Astrocyte (in vitro differentiated cells and primary cell): ENCODE data around the gene WNT7B. TPM values are rescaled to one million over a fixed set of nuclear protein-coding genes. Genes with fewer than 3 reads are reported as not detected.
A peak's percentile ranks its signal among the peaks of the same experiment; 100 is the strongest.

ENCODE experiments used
- DNase-seq: peaks from one replicate; pipeline ENCODE4 v3.0.0-alpha.2; 2010; ENCODE audit warnings: low read depth
- FAIRE-seq: peaks from 2 replicates; lab custom pipeline; 2011; peaks lifted over from hg19 to GRCh38; lab: Jason Lieb, UNC
- H2AFZ ChIP-seq: 2 replicates; pipeline ENCODE4 v1.6.0; 2012; ENCODE audit warnings: low read depth, low read length, inconsistent platforms
- H3K27ac ChIP-seq: 2 replicates; pipeline ENCODE4 v1.5.1; 2011; ENCODE audit warnings: low read depth, low read length, inconsistent platforms
- H3K27me3 ChIP-seq: 2 replicates; pipeline ENCODE4 v1.6.0; 2011; ENCODE audit warnings: low read length, inconsistent platforms; ENCODE audit not compliant: insufficient read depth
- H3K36me3 ChIP-seq: 2 replicates; pipeline ENCODE4 v1.5.1; 2011; ENCODE audit warnings: low read length, inconsistent platforms; ENCODE audit not compliant: insufficient read depth
- H3K4me1 ChIP-seq: 2 replicates; pipeline ENCODE4 v1.5.1; 2011; ENCODE audit warnings: low read length, inconsistent platforms; ENCODE audit not compliant: insufficient read depth
- H3K4me2 ChIP-seq: 2 replicates; pipeline ENCODE4 v1.6.0; 2012; ENCODE audit warnings: low read length, inconsistent platforms
- H3K4me3 ChIP-seq: 2 replicates; pipeline ENCODE4 v1.5.1; 2011; ENCODE audit warnings: low read depth, mild to moderate bottlenecking, low read length, inconsistent platforms; ENCODE audit not compliant: insufficient read depth
- H3K79me2 ChIP-seq: 2 replicates; pipeline ENCODE4 v1.6.0; 2012; ENCODE audit warnings: mild to moderate bottlenecking, low read length, inconsistent platforms; ENCODE audit not compliant: insufficient read depth
- H3K9ac ChIP-seq: 2 replicates; pipeline ENCODE4 v1.6.0; 2012; ENCODE audit warnings: mild to moderate bottlenecking, low read length, inconsistent platforms
- H3K9me3 ChIP-seq: 2 replicates; pipeline ENCODE4 v1.5.1; 2012; ENCODE audit warnings: low read depth, mild to moderate bottlenecking, low read length, inconsistent platforms; ENCODE audit not compliant: insufficient read depth
- H4K20me1 ChIP-seq: 2 replicates; pipeline ENCODE4 v1.6.0; 2012; ENCODE audit warnings: low read length, inconsistent platforms; ENCODE audit not compliant: insufficient read depth
- H3K27ac Mint-ChIP-seq: one replicate; pipeline ENCODE4 v1.8.0; 2021; ENCODE audit warnings: mild to moderate bottlenecking, mixed read lengths; ENCODE audit not compliant: unreplicated experiment
- H3K27me3 Mint-ChIP-seq: one replicate; pipeline ENCODE4 v1.8.0; 2021; ENCODE audit warnings: low read depth, mixed read lengths; ENCODE audit not compliant: unreplicated experiment
- H3K36me3 Mint-ChIP-seq: one replicate; pipeline ENCODE4 v1.8.0; 2021; ENCODE audit warnings: low read depth, mixed read lengths; ENCODE audit not compliant: unreplicated experiment
- H3K4me1 Mint-ChIP-seq: one replicate; pipeline ENCODE4 v1.8.0; 2021; ENCODE audit warnings: low read depth, mixed read lengths; ENCODE audit not compliant: unreplicated experiment
- H3K4me3 Mint-ChIP-seq: one replicate; pipeline ENCODE4 v1.8.0; 2021; ENCODE audit warnings: mild to moderate bottlenecking, moderate library complexity, mixed read lengths; ENCODE audit not compliant: unreplicated experiment
- H3K9me3 Mint-ChIP-seq: one replicate; pipeline ENCODE4 v1.8.0; 2021; ENCODE audit warnings: mild to moderate bottlenecking, mixed read lengths; ENCODE audit not compliant: unreplicated experiment
- EZH2 ChIP-seq: IDR thresholded peaks from 2 replicates; pipeline ENCODE4 v1.6.1; 2012; ENCODE audit warnings: mild to moderate bottlenecking, low read length, inconsistent platforms; ENCODE audit not compliant: insufficient read depth
- total RNA-seq: library from RNA; stranded (reverse); gene quantifications from 2 replicates; pipeline ENCODE4 v1.2.1, GENCODE V29; 2021
- TF ChIP-seq, protein P1 (sequence below): IDR thresholded peaks from 2 replicates; pipeline ENCODE4 v1.5.1; 2011; ENCODE audit warnings: low read depth, mild to moderate bottlenecking, inconsistent platforms, low read length, moderate library complexity; ENCODE audit not compliant: insufficient read depth

WNT7B gene
- total RNA-seq, 1 donor from 2014 or later: 1.7 TPM

GRCh38 chr22:45998638-45999378 lies 21.8 kb upstream of the WNT7B start:
- DNase-seq: no peak
- Mint-ChIP-seq H3K9me3 (no peaks in the 10 kb centered on the region), H3K27ac (no peak overlapping the region), H3K27me3 (peaks cover 20% of the 10 kb centered on the region), H3K4me3 (no peak overlapping the region), H3K36me3 (no peaks in the 10 kb centered on the region), H3K4me1 (no peaks in the 10 kb centered on the region)
- H4K20me1 ChIP-seq: no peaks in the 10 kb centered on the region
- H2AFZ ChIP-seq: no peak overlapping the region
- no peak overlapping the region for H3K4me3 ChIP-seq
- no peaks in the 10 kb centered on the region for H3K27me3 ChIP-seq
- H3K4me2 ChIP-seq: no peak overlapping the region
- FAIRE-seq: no peak
- H3K9ac ChIP-seq: no peak overlapping the region
- no peak for TF ChIP-seq EZH2
- TF ChIP-seq, protein P1, sequence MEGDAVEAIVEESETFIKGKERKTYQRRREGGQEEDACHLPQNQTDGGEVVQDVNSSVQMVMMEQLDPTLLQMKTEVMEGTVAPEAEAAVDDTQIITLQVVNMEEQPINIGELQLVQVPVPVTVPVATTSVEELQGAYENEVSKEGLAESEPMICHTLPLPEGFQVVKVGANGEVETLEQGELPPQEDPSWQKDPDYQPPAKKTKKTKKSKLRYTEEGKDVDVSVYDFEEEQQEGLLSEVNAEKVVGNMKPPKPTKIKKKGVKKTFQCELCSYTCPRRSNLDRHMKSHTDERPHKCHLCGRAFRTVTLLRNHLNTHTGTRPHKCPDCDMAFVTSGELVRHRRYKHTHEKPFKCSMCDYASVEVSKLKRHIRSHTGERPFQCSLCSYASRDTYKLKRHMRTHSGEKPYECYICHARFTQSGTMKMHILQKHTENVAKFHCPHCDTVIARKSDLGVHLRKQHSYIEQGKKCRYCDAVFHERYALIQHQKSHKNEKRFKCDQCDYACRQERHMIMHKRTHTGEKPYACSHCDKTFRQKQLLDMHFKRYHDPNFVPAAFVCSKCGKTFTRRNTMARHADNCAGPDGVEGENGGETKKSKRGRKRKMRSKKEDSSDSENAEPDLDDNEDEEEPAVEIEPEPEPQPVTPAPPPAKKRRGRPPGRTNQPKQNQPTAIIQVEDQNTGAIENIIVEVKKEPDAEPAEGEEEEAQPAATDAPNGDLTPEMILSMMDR: no peak
- peaks cover 4% of the 10 kb centered on the region for H3K79me2 ChIP-seq
- no peaks in the 10 kb centered on the region for H3K36me3 ChIP-seq
- H3K27ac ChIP-seq: no peak overlapping the region
- no peaks in the 10 kb centered on the region for H3K9me3 ChIP-seq
- H3K4me1 ChIP-seq: peaks cover 53% of the 10 kb centered on the region

DNA sequence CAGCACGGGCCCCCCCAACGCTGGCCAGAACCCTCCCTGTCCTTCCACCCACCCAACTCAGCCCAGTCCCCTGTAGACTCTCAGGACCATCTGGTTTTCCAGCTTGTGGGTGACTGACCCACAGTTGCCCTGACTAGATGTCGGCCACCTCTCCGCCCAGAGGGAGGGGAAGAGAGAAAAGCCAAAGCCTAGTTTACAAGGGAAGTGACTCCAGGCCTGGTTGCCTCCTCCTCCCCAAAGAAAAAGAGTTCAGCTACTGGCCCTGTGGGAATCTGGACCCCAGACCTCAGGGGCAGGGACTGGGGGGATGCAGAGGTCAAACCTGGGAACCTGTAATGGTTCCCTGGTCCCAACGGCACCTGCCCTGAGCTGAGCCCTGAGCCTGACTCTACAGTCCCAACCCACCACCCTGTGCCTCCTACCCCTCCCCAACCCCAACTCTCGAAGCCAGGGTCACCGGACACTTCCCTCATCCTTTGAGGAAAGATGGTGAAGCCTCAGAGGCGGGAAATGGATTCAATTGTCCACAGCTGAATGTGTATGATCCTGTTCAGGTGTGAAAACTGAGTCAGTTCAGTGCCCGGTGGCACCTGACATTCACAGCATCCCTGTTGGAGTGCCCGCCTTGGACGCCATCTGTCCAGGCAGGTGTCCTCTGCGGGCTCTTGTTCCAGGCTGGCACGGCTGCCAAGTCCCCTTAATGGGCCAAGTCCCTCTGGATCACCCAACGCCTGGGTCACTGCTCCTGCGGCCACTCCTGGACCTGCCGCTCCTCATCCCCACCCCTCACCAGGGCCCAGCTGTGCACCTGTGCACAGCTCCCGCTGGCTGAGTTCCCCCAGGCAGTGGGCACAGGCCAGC lies 21.0 kb upstream of the WNT7B start:
- Mint-ChIP-seq H3K4me3 (no peak overlapping the region), H3K9me3 (no peaks in the 10 kb centered on the region), H3K36me3 (no peaks in the 10 kb centered on the region), H3K27ac (no peak overlapping the region), H3K27me3 (peaks cover 21% of the 10 kb centered on the region), H3K4me1 (no peaks in the 10 kb centered on the region)
- Histone ChIP-seq H2AFZ (peak overlapping the region; percentile 52), H3K27ac (peak overlapping the region; percentile 70), H3K4me1 (peaks cover 45% of the 10 kb centered on the region), H3K4me3 (no peak overlapping the region), H3K36me3 (no peaks in the 10 kb centered on the region), H4K20me1 (no peaks in the 10 kb centered on the region), H3K4me2 (peak overlapping the region; percentile 75), H3K79me2 (peaks cover 4% of the 10 kb centered on the region), H3K9ac (peak overlapping the region; percentile 68), H3K27me3 (no peaks in the 10 kb centered on the region), H3K9me3 (no peaks in the 10 kb centered on the region)
- DNase-seq: no peak
- TF ChIP-seq, protein P1: no peak
- TF ChIP-seq EZH2: no peak
- FAIRE-seq: no peak
